ENCODE results near the gene PDE4B. TPM values are rescaled to one million over a fixed set of nuclear protein-coding genes. Genes with fewer than 3 reads are reported as not detected.
A peak's percentile ranks its signal among the peaks of the same experiment; 100 is the strongest.
"Not testable (repeated sequence)": the region's sequence is repeated elsewhere in the genome, so short reads cannot be mapped to it uniquely, and the experiment has no call there.

The PDE4B gene
- total RNA-seq, 1 experiment from 2014 or later, result 3.3 TPM

GRCh38 chr1:66415866-66416265 lies 623.2 kb downstream of the PDE4B start:
- CTCF ChIA-PET, result interaction anchor here (0.7 to 2.1 kb wide), 2 partner anchors 21 to 144 kb away, joined by 3 to 5 read pairs; no protein-coding TSS in a partner anchor
- H3K27me3 Mint-ChIP-seq (ENCODE audit: insufficient read depth, unreplicated experiment), result no peaks in the 10 kb centered on the region

DNA sequence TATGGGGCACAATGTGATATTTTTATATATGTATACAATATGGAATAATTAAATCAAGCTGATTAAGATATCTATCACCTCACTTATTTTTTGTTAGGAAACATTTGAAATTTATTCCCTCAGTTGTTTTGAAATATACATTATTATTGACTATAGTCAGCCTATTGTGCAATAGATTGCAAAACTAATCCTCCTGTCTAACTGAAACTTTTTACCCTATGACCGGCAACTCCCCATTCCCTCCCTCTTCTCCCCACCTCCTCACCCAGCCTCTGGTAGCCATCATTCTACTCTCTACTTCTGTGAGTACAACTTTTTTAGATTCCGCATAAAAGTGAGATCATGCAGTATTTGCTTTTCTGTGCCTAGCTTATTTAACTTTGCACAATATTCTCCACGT lies 623.6 kb downstream of the PDE4B start:
- POLR2A ChIA-PET, result interaction anchor here (0.7 to 1.5 kb wide), 3 partner anchors 20 to 85 kb away, joined by 3 to 6 read pairs (median 3); no protein-coding TSS in a partner anchor
- BruUV-seq (replicated peaks), result no TSS peak
- CTCF ChIA-PET, result interaction anchor here (0.9 to 2.1 kb wide), 3 partner anchors 21 to 85 kb away, joined by 4 to 9 read pairs (median 5); no protein-coding TSS in a partner anchor
- Mint-ChIP-seq H3K27me3 (ENCODE audit: insufficient read depth, unreplicated experiment) (no peaks in the 10 kb centered on the region), H3K4me3 (ENCODE audit: unreplicated experiment) (no peak overlapping the region), H3K27ac (ENCODE audit: low read depth, unreplicated experiment) (peak overlapping the region; percentile 17), H3K9me3 (ENCODE audit: unreplicated experiment) (peaks cover 27% of the 10 kb centered on the region), H3K36me3 (ENCODE audit: insufficient read depth, unreplicated experiment) (no peaks in the 10 kb centered on the region), H3K4me1 (ENCODE audit: insufficient read depth, unreplicated experiment) (peaks cover 13% of the 10 kb centered on the region)
- TF ChIP-seq, protein P1, sequence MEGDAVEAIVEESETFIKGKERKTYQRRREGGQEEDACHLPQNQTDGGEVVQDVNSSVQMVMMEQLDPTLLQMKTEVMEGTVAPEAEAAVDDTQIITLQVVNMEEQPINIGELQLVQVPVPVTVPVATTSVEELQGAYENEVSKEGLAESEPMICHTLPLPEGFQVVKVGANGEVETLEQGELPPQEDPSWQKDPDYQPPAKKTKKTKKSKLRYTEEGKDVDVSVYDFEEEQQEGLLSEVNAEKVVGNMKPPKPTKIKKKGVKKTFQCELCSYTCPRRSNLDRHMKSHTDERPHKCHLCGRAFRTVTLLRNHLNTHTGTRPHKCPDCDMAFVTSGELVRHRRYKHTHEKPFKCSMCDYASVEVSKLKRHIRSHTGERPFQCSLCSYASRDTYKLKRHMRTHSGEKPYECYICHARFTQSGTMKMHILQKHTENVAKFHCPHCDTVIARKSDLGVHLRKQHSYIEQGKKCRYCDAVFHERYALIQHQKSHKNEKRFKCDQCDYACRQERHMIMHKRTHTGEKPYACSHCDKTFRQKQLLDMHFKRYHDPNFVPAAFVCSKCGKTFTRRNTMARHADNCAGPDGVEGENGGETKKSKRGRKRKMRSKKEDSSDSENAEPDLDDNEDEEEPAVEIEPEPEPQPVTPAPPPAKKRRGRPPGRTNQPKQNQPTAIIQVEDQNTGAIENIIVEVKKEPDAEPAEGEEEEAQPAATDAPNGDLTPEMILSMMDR (IDR thresholded peaks at IDR 0.05; ENCODE audit: unreplicated experiment), result no peak
- intact Hi-C loops (cut with micrococcal nuclease), result no loop called here
- DNase-seq (ENCODE audit: unreplicated experiment), result peak; percentile 50

More at GRCh38 chr1:66415866-66416265, 623.2 kb downstream of the PDE4B start:
- POLR2A ChIA-PET, result interaction anchor here (0.7 to 1.5 kb wide), 3 partner anchors 21 to 84 kb away, joined by 3 to 6 read pairs (median 3); no protein-coding TSS in a partner anchor
- no TSS peak for BruUV-seq (replicated peaks)
- peaks cover 27% of the 10 kb centered on the region for H3K9me3 Mint-ChIP-seq (ENCODE audit: unreplicated experiment)
- intact Hi-C loops (cut with micrococcal nuclease), result no loop called here
- H3K36me3 Mint-ChIP-seq (ENCODE audit: insufficient read depth, unreplicated experiment), result no peaks in the 10 kb centered on the region
- H3K4me1 Mint-ChIP-seq (ENCODE audit: insufficient read depth, unreplicated experiment), result peaks cover 13% of the 10 kb centered on the region
- peak overlapping the region; percentile 17 for H3K27ac Mint-ChIP-seq (ENCODE audit: low read depth, unreplicated experiment)
- TF ChIP-seq, protein P1 (IDR thresholded peaks at IDR 0.05; ENCODE audit: unreplicated experiment), result no peak
- H3K4me3 Mint-ChIP-seq (ENCODE audit: unreplicated experiment), result no peak overlapping the region
- no peak for DNase-seq (ENCODE audit: unreplicated experiment)

GRCh38 chr1:66418021-66418420 lies 625.3 kb downstream of the PDE4B start:
- TF ChIP-seq, protein P1 (IDR thresholded peaks at IDR 0.05; ENCODE audit: unreplicated experiment), result no peak
- no peaks in the 10 kb centered on the region for H3K27me3 Mint-ChIP-seq (ENCODE audit: insufficient read depth, unreplicated experiment)
- no peaks in the 10 kb centered on the region for H3K36me3 Mint-ChIP-seq (ENCODE audit: insufficient read depth, unreplicated experiment)
- POLR2A ChIA-PET, result no interaction called here
- no peak overlapping the region for H3K27ac Mint-ChIP-seq (ENCODE audit: low read depth, unreplicated experiment)
- CTCF ChIA-PET, result interaction anchor here (0.6 to 1.4 kb wide), 4 partner anchors 18 to 644 kb away, joined by 3 to 9 read pairs (median 4); no protein-coding TSS in a partner anchor
- intact Hi-C loops (cut with micrococcal nuclease), result no loop called here
- DNase-seq (ENCODE audit: unreplicated experiment), result no peak
- BruUV-seq (replicated peaks), result no TSS peak
- no peak overlapping the region for H3K4me3 Mint-ChIP-seq (ENCODE audit: unreplicated experiment)
- peaks cover 13% of the 10 kb centered on the region for H3K4me1 Mint-ChIP-seq (ENCODE audit: insufficient read depth, unreplicated experiment)
- H3K9me3 Mint-ChIP-seq (ENCODE audit: unreplicated experiment), result peaks cover 27% of the 10 kb centered on the region

DNA sequence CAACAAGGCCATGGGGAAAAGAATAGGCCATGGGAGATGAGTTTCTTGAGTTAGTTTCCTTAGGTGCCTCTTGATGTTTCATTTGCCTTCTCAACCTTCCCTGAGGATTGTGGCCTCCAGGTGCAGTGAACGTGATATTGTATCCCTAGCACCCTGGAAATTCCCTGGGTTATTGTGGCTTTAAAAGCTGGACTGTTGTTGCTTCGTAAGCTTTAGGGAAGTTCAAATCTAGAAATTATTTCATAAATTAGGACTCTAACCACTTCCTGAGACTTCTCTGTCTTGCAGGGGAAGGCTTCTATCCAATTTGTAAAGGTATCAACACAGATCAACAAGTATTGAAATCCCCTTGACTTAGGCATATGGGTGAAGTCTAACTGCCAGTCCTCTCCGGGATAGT lies 627.5 kb downstream of the PDE4B start:
- BruUV-seq (replicated peaks); H3K36me3 Mint-ChIP-seq (ENCODE audit: insufficient read depth, unreplicated experiment); DNase-seq (ENCODE audit: unreplicated experiment); intact Hi-C loops (cut with micrococcal nuclease); POLR2A ChIA-PET; H3K27ac Mint-ChIP-seq (ENCODE audit: low read depth, unreplicated experiment); H3K4me3 Mint-ChIP-seq (ENCODE audit: unreplicated experiment); H3K27me3 Mint-ChIP-seq (ENCODE audit: insufficient read depth, unreplicated experiment): not testable (repeated sequence)
- CTCF ChIA-PET, result interaction anchor here (0.9 kb wide), 1 partner anchor 1959 kb away, joined by 3 read pairs; no protein-coding TSS in a partner anchor
- Mint-ChIP-seq H3K9me3 (ENCODE audit: unreplicated experiment) (peaks cover 27% of the 10 kb centered on the region), H3K4me1 (ENCODE audit: insufficient read depth, unreplicated experiment) (peaks cover 13% of the 10 kb centered on the region)

DNA sequence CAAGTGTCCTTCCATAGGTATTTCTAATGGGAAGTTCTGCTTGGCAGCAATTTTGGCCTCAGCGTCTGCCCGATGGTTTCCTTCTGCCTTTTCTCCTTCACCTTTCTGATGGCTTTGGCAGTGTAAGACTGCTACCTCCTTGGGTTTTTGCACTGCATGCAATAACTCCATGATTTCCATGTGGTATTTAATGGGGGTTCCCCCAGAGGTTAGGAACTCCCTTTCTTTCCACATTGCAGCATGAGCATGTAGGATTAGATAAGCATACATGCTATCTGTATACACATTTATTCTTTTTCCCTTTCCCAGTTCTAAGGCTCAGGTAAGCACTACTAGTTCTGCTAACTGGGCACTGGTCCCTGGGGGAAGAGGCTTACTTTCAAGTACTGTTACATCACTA lies 628.2 kb downstream of the PDE4B start:
- H3K4me3 Mint-ChIP-seq (ENCODE audit: unreplicated experiment); CTCF ChIA-PET: not testable (repeated sequence)

More for the DNA sequence above, 628.2 kb downstream of the PDE4B start:
- H3K27me3 Mint-ChIP-seq (ENCODE audit: insufficient read depth, unreplicated experiment); BruUV-seq (replicated peaks); H3K27ac Mint-ChIP-seq (ENCODE audit: low read depth, unreplicated experiment); POLR2A ChIA-PET; H3K4me1 Mint-ChIP-seq (ENCODE audit: insufficient read depth, unreplicated experiment); DNase-seq (ENCODE audit: unreplicated experiment); H3K36me3 Mint-ChIP-seq (ENCODE audit: insufficient read depth, unreplicated experiment); intact Hi-C loops (cut with micrococcal nuclease): not testable (repeated sequence)
- H3K9me3 Mint-ChIP-seq (ENCODE audit: unreplicated experiment), result peaks cover 21% of the 10 kb centered on the region

Measured in MCF 10A (cell line).